ENCODE results near the gene DUSP8. TPM values are rescaled to one million over a fixed set of nuclear protein-coding genes. Genes with fewer than 3 reads are reported as not detected.

DUSP8 gene
- total RNA-seq, 1 experiment from 2014 or later, result 14.0 TPM

DNA sequence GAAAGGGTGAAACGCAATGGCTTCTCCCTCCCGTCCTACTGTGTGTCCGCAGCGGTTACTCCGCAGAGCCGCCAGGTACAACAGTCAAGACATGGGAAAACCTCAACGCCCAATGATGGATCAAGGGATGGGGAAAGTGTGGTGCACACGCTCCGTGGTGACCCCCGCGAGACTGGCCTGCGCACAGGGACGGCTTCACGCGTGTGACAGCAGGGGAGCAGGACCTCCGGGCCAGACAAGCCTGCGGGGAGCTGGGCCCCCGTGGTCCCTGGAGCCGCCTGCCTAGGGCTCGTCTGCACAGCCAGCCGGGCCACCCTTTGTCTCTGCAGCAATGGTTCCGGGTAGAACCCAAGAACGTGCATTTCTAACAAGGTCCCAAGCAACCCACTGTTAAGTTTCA is 53.8 kb downstream of the DUSP8 start:
- no peaks in the 10 kb centered on the region for H3K4me1 Mint-ChIP-seq (ENCODE audit: low read depth, unreplicated experiment)
- CTCF ChIA-PET, result interaction anchor here (0.7 kb wide), 1 partner anchor 15 kb away, joined by 3 read pairs; no protein-coding TSS in a partner anchor
- no TSS peak for BruUV-seq (replicated peaks)
- H3K9me3 Mint-ChIP-seq (ENCODE audit: low read depth, unreplicated experiment), result no peaks in the 10 kb centered on the region
- TF ChIP-seq, protein P1, sequence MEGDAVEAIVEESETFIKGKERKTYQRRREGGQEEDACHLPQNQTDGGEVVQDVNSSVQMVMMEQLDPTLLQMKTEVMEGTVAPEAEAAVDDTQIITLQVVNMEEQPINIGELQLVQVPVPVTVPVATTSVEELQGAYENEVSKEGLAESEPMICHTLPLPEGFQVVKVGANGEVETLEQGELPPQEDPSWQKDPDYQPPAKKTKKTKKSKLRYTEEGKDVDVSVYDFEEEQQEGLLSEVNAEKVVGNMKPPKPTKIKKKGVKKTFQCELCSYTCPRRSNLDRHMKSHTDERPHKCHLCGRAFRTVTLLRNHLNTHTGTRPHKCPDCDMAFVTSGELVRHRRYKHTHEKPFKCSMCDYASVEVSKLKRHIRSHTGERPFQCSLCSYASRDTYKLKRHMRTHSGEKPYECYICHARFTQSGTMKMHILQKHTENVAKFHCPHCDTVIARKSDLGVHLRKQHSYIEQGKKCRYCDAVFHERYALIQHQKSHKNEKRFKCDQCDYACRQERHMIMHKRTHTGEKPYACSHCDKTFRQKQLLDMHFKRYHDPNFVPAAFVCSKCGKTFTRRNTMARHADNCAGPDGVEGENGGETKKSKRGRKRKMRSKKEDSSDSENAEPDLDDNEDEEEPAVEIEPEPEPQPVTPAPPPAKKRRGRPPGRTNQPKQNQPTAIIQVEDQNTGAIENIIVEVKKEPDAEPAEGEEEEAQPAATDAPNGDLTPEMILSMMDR (IDR thresholded peaks at IDR 0.05; ENCODE audit: unreplicated experiment), result no peak
- DNase-seq, result no peak
- H3K36me3 Mint-ChIP-seq (ENCODE audit: insufficient read depth, unreplicated experiment), result no peaks in the 10 kb centered on the region
- intact Hi-C loops (cut with micrococcal nuclease; ENCODE audit: unreplicated experiment), result loop anchor here (10.0 kb wide), 1 partner anchor 214 kb away; the partner anchor contains the start of gene TOLLIP
- no peaks in the 10 kb centered on the region for H3K27me3 Mint-ChIP-seq (ENCODE audit: unreplicated experiment)
- no peak overlapping the region for H3K4me3 Mint-ChIP-seq (ENCODE audit: low read depth, unreplicated experiment)
- H3K27ac Mint-ChIP-seq (ENCODE audit: unreplicated experiment), result no peak overlapping the region

GRCh38 chr11:1517117-1518005 is 54.7 kb downstream of the DUSP8 start:
- Mint-ChIP-seq H3K9me3 (ENCODE audit: low read depth, unreplicated experiment) (no peaks in the 10 kb centered on the region), H3K36me3 (ENCODE audit: insufficient read depth, unreplicated experiment) (no peaks in the 10 kb centered on the region), H3K27ac (ENCODE audit: unreplicated experiment) (no peak overlapping the region), H3K27me3 (ENCODE audit: unreplicated experiment) (no peaks in the 10 kb centered on the region), H3K4me1 (ENCODE audit: low read depth, unreplicated experiment) (no peaks in the 10 kb centered on the region), H3K4me3 (ENCODE audit: low read depth, unreplicated experiment) (no peak overlapping the region)
- TF ChIP-seq, protein P1 (IDR thresholded peaks at IDR 0.05; ENCODE audit: unreplicated experiment), result no peak
- intact Hi-C loops (cut with micrococcal nuclease; ENCODE audit: unreplicated experiment), result loop anchor here (10.0 kb wide), 1 partner anchor 213 kb away; the partner anchor contains the start of gene TOLLIP
- BruUV-seq (replicated peaks), result no TSS peak
- CTCF ChIA-PET, result no interaction called here
- DNase-seq, result no peak

GRCh38 chr11:1516273-1517067 is 55.6 kb downstream of the DUSP8 start:
- no peak for DNase-seq

More at GRCh38 chr11:1516273-1517067, 55.6 kb downstream of the DUSP8 start:
- H3K27me3 Mint-ChIP-seq (ENCODE audit: unreplicated experiment), result no peaks in the 10 kb centered on the region
- H3K4me3 Mint-ChIP-seq (ENCODE audit: low read depth, unreplicated experiment), result no peak overlapping the region
- H3K4me1 Mint-ChIP-seq (ENCODE audit: low read depth, unreplicated experiment), result no peaks in the 10 kb centered on the region
- no peak overlapping the region for H3K27ac Mint-ChIP-seq (ENCODE audit: unreplicated experiment)
- no peaks in the 10 kb centered on the region for H3K9me3 Mint-ChIP-seq (ENCODE audit: low read depth, unreplicated experiment)
- intact Hi-C loops (cut with micrococcal nuclease; ENCODE audit: unreplicated experiment), result loop anchor here (10.0 kb wide), 1 partner anchor 212 kb away; the partner anchor contains the start of gene TOLLIP
- CTCF ChIA-PET, result no interaction called here
- no TSS peak for BruUV-seq (replicated peaks)
- TF ChIP-seq, protein P1 (IDR thresholded peaks at IDR 0.05; ENCODE audit: unreplicated experiment), result no peak
- H3K36me3 Mint-ChIP-seq (ENCODE audit: insufficient read depth, unreplicated experiment), result no peaks in the 10 kb centered on the region
